ENCODE results near the gene MED25. TPM values are rescaled to one million over a fixed set of nuclear protein-coding genes. Genes with fewer than 3 reads are reported as not detected.

Gene MED25
- polyA plus RNA-seq, 1 of the 3 experiments (the other 2 are of a cell fraction), result 30.2 TPM

- DNase-seq, result no peak
- H3K4me1 ChIP-seq (ENCODE audit: control insufficient read depth in 1 of 2, insufficient read depth in 2 of 2, low read depth in 1 of 2, low read length in 1 of 2), result peaks cover 0 to 16% of the 10 kb centered on the region in 2 experiments; a peak in 1 of 4 replicates
- CTCF ChIA-PET, result interaction anchor here (0.6 to 1.3 kb wide), 3 partner anchors 9 to 129 kb away, joined by 3 to 4 read pairs (median 3); no protein-coding TSS in a partner anchor
- no peak overlapping the region for H3K4me3 ChIP-seq (ENCODE audit: low read depth in 2 of 2, low read length in 1 of 2)
- peaks cover 26 to 35% of the 10 kb centered on the region in 2 experiments for H3K36me3 ChIP-seq (replicated peaks in 1 of 2; ENCODE audit: control insufficient read depth in 1 of 2, insufficient read depth in 2 of 2, low read length in 1 of 2)
- H3K9me2 ChIP-seq, result no peaks in the 10 kb centered on the region
- H3K27ac ChIP-seq (ENCODE audit: low read depth in 2 of 2, low read length in 1 of 2), result no peak overlapping the region
- H3K27me3 ChIP-seq (ENCODE audit: insufficient read depth), result no peaks in the 10 kb centered on the region
- H3K9ac ChIP-seq, result no peak overlapping the region
- POLR2A ChIA-PET, result no interaction called here
- TF ChIP-seq FOXJ3 (CRISPR knock-in tag; IDR thresholded peaks at IDR 0.05), result no peak
- no peak for TF ChIP-seq RXRA (IDR thresholded peaks at IDR 0.05; ENCODE audit: borderline replicate concordance, low read depth)
- no peak for TF ChIP-seq FOSL2 (IDR thresholded peaks at IDR 0.05; ENCODE audit: borderline replicate concordance, low read depth)
- no peak for TF ChIP-seq JUND (IDR thresholded peaks at IDR 0.05)
- TF ChIP-seq FOXM1 (IDR thresholded peaks at IDR 0.05; ENCODE audit: low read depth), result no peak
- no peak for TF ChIP-seq ZBTB33 (IDR thresholded peaks at IDR 0.05; ENCODE audit: borderline replicate concordance, low read depth)
- TF ChIP-seq SMC3 (IDR thresholded peaks at IDR 0.05; ENCODE audit: low read depth, low read length), result no peak
- TF ChIP-seq IRF3 (IDR thresholded peaks at IDR 0.05; ENCODE audit: low read depth, low read length), result no peak
- no peak for TF ChIP-seq GABPA (IDR thresholded peaks at IDR 0.05; ENCODE audit: low read depth)
- no peak for TF ChIP-seq YY1 (IDR thresholded peaks at IDR 0.05; ENCODE audit: low read depth)
- TF ChIP-seq GATA2 (CRISPR knock-in tag; IDR thresholded peaks at IDR 0.05), result no peak
- no peak for TF ChIP-seq POLR2AphosphoS5 (IDR thresholded peaks at IDR 0.05; ENCODE audit: low read depth, low read length)
- no peak for TF ChIP-seq RFX5 (IDR thresholded peaks at IDR 0.05; ENCODE audit: low read length)
- TF ChIP-seq PBX3 (IDR thresholded peaks at IDR 0.05), result no peak
- no peak for TF ChIP-seq ELF1 (IDR thresholded peaks at IDR 0.05)
- TF ChIP-seq TCF12 (IDR thresholded peaks at IDR 0.05), result no peak
- no peak for TF ChIP-seq RCOR1 (IDR thresholded peaks at IDR 0.05; ENCODE audit: low read length)
- WGBS (ENCODE audit: low lambda C conversion rate), result 98% methylated on average over 9 of the region's 10 CpGs
- no peak overlapping the region for H3K4me2 ChIP-seq
- H4K20me1 ChIP-seq (ENCODE audit: insufficient read depth), result no peaks in the 10 kb centered on the region
- no peaks in the 10 kb centered on the region for H3K9me3 ChIP-seq
- peaks cover 6% of the 10 kb centered on the region for H3F3A ChIP-seq (replicated peaks; ENCODE audit: insufficient read depth)
- no peaks in the 10 kb centered on the region for H3K79me2 ChIP-seq (ENCODE audit: insufficient read depth)
- no peak overlapping the region for H2AFZ ChIP-seq (ENCODE audit: low read depth)
These were observed 17.3 kb upstream of the MED25 start for GRCh38 chr19:49800771-49801170.
